GM12878 (cell line): Measurements from ENCODE around the gene UBA5. TPM values are rescaled to one million over a fixed set of nuclear protein-coding genes. Genes with fewer than 3 reads are reported as not detected.

ENCODE experiments used
- ATAC-seq: fragments of 200-7000 bp; cut with Tn5 transposase; 3 replicates; pipeline ENCODE4 v1.9.1; 2020; ENCODE audit warnings: mild to moderate bottlenecking, moderate library complexity
- BruUV-seq: library from RNA; stranded (reverse); fragments of 400-500 nt; replicated peaks from 2 replicates; lab custom pipeline; 2021; lab: Mats Ljungman, UMichigan
- CTCF ChIA-PET: fragments of 300-600 bp; sonication (Branson Sonifier 250); formaldehyde crosslinking; extraction: SDS; loops from one replicate; lab custom pipeline; 2021; ENCODE audit warnings: inconsistent platforms; lab: Yijun Ruan, JAX
- POLR2A ChIA-PET: fragments of 350-600 bp; formaldehyde crosslinking; extraction: SDS; loops from one replicate; lab custom pipeline; 2021; ENCODE audit warnings: inconsistent platforms; lab: Charles Lee
- RAD21 ChIA-PET: fragments of 300-600 bp; sonication (Branson Sonifier 250); formaldehyde crosslinking; loops from one replicate; lab custom pipeline; 2023; ENCODE audit warnings: antibody characterized with exemption; ENCODE audit not compliant: unreplicated experiment; lab: Charles Lee
- SMC1A ChIA-PET: fragments of 300-600 bp; sonication (Branson Sonifier 250); formaldehyde crosslinking; loops from one replicate; lab custom pipeline; 2023; ENCODE audit not compliant: unreplicated experiment, uncharacterized antibody; lab: Charles Lee
- DNase-seq: peaks from one replicate; pipeline ENCODE4 v3.0.0-alpha.2; 2011; ENCODE audit warnings: low read depth, low spot score
- FAIRE-seq: peaks from 3 replicates; lab custom pipeline; 2011; peaks lifted over from hg19 to GRCh38; lab: Jason Lieb, UNC
- H2AFZ ChIP-seq: 2 replicates; pipeline ENCODE4 v1.6.0; 2011; ENCODE audit warnings: low read depth, low read length, control low read depth; ENCODE audit not compliant: control insufficient read depth
- H3K27ac ChIP-seq: 2 replicates; pipeline ENCODE4 v1.5.1; 2011; ENCODE audit warnings: control low read depth; ENCODE audit not compliant: control insufficient read depth, insufficient read depth
- H3K27me3 ChIP-seq, 2 experiments: replicated peaks in 1 of 2; 2 replicates each; pipeline versions ENCODE4 v1.6.0 to v1.6.1; 2011; ENCODE audit warnings: low read length in 1 of 2; ENCODE audit not compliant: control insufficient read depth in 2 of 2, insufficient read depth in 2 of 2
- H3K36me3 ChIP-seq, 2 experiments: 2 replicates each; pipeline ENCODE4 v1.5.1; 2011; ENCODE audit warnings: low read length in 1 of 2; ENCODE audit not compliant: control insufficient read depth in 2 of 2, insufficient read depth in 2 of 2
- H3K4me1 ChIP-seq: 2 replicates; pipeline ENCODE4 v1.6.1; 2011; ENCODE audit warnings: mild to moderate bottlenecking, low read length, moderate library complexity, mixed read lengths; ENCODE audit not compliant: control insufficient read depth, insufficient read depth
- H3K4me2 ChIP-seq: 2 replicates; pipeline ENCODE4 v1.6.0; 2011; ENCODE audit warnings: control low read depth; ENCODE audit not compliant: control insufficient read depth, insufficient read depth
- H3K4me3 ChIP-seq: fragments of 200-600 bp; sonication (generic); 2 replicates; pipeline ENCODE4 v1.5.1; 2016
- H3K79me2 ChIP-seq: 2 replicates; pipeline ENCODE4 v1.6.0; 2011; ENCODE audit warnings: low read length; ENCODE audit not compliant: control insufficient read depth, insufficient read depth
- H3K9ac ChIP-seq: 2 replicates; pipeline ENCODE4 v1.8.0; 2011; ENCODE audit warnings: low read length, control low read depth, mixed read lengths; ENCODE audit not compliant: control insufficient read depth, insufficient read depth
- H3K9me3 ChIP-seq: replicated peaks from 3 replicates; pipeline ENCODE4 v1.5.1; 2011; ENCODE audit warnings: mild to moderate bottlenecking, low read length; ENCODE audit not compliant: control insufficient read depth, insufficient read depth
- H4K20me1 ChIP-seq: 2 replicates; pipeline ENCODE4 v1.6.0; 2011; ENCODE audit not compliant: control insufficient read depth, insufficient read depth
- CBX3 ChIP-seq: fragments of 200-600 bp; sonication (generic); IDR thresholded peaks from 2 replicates; pipeline ENCODE4 v1.6.1; 2016; ENCODE audit warnings: low read depth, borderline replicate concordance
- HDAC2 ChIP-seq: fragments of 200-600 bp; sonication (generic); IDR thresholded peaks from 2 replicates; pipeline ENCODE4 v1.6.1; 2017
- JUNB ChIP-seq: IDR thresholded peaks from 2 replicates; pipeline ENCODE4 v1.6.1; 2016; ENCODE audit warnings: antibody characterized with exemption, mild to moderate bottlenecking
- MTA2 ChIP-seq: fragments of 450-650 bp; IDR thresholded peaks from 2 replicates; pipeline ENCODE4 v1.6.1; 2016; ENCODE audit warnings: low read depth, mild to moderate bottlenecking, moderate library complexity
- NFIC ChIP-seq: IDR thresholded peaks from 2 replicates; pipeline ENCODE4 v1.6.1; 2012; ENCODE audit warnings: low read depth, mild to moderate bottlenecking, inconsistent platforms, low read length, moderate library complexity
- NR2C2 ChIP-seq: IDR thresholded peaks from 2 replicates; pipeline ENCODE4 v1.6.1; 2011; ENCODE audit warnings: borderline replicate concordance, low read depth; ENCODE audit not compliant: control insufficient read depth, insufficient read length
- POLR2AphosphoS5 ChIP-seq: IDR thresholded peaks from 2 replicates; pipeline ENCODE4 v1.6.1; 2011; ENCODE audit warnings: mild to moderate bottlenecking, low read length, inconsistent platforms
- POU2F2 ChIP-seq: IDR thresholded peaks from 3 replicates; pipeline ENCODE4 v1.6.1; 2011; ENCODE audit warnings: low read depth, mild to moderate bottlenecking, low read length, borderline replicate concordance
- RUNX3 ChIP-seq: IDR thresholded peaks from 2 replicates; pipeline ENCODE4 v1.6.1; 2012; ENCODE audit warnings: low read length, inconsistent platforms
- SPI1 ChIP-seq: IDR thresholded peaks from 2 replicates; pipeline ENCODE4 v1.6.1; 2011; ENCODE audit warnings: low read depth, mild to moderate bottlenecking, low read length, moderate library complexity, borderline replicate concordance; ENCODE audit not compliant: insufficient read depth
- STAT3 ChIP-seq: IDR thresholded peaks from 2 replicates; pipeline ENCODE4 v1.6.1; 2011; ENCODE audit warnings: low read depth, low read length, improper control_type of control experiment
- TCF7 ChIP-seq: IDR thresholded peaks from 2 replicates; pipeline ENCODE4 v1.6.1; 2014; ENCODE audit warnings: antibody characterized with exemption, borderline replicate concordance
- ZNF274 ChIP-seq: IDR thresholded peaks from one replicate; pipeline ENCODE4 v1.8.0; 2011; ENCODE audit not compliant: insufficient read length, insufficient read depth
- WGBS: methylation state at CpG from one replicate; pipeline ENCODE4 v1.1.6; 2016; ENCODE audit warnings: low lambda C conversion rate; ENCODE audit not compliant: insufficient replicate concordance, insufficient coverage; ENCODE audit errors: missing lambda C conversion rate; 5-methylcytosine and 5-hydroxymethylcytosine counted together
- in situ Hi-C: fragments of 300-500 bp; cut with MboI; formaldehyde crosslinking; loops from 9 replicates; pipeline ENCODE4 v1.14.3; 2018; ENCODE audit warnings: mixed read lengths
- intact Hi-C: fragments of 100-400 bp; cut with micrococcal nuclease; formaldehyde crosslinking; loops from one replicate; pipeline ENCODE4 v1.14.2; 2022; ENCODE audit not compliant: unreplicated experiment
- polyA plus RNA-seq, 11 experiments: library from polyadenylated mRNA; depleted of rRNA in 4 of 11; unstranded in 6 of 11; stranded (reverse) in 5 of 11; fragments of >200 nt; fragmentation: Nextera tagmentation in 4 of 11; fragmentation: Illumina TruSeq in 1 of 11; extraction: Ambion mirVana in 4 of 11; extraction: Trizol in 1 of 11; gene quantifications; 1 replicate in 1 of 11; 2 replicates in 10 of 11; pipeline versions ENCODE4 v1.2.1 to v1.2.3, GENCODE V29; 2011 to 2016; ENCODE audit warnings: inconsistent platforms in 2 of 11, missing spikeins in 2 of 11, low read depth in 1 of 11
- total RNA-seq, 4 experiments: library from RNA; depleted of rRNA in 3 of 4; stranded (reverse); fragments of >200 nt in 3 of 4; fragmentation: Illumina TruSeq in 1 of 4; extraction: Trizol in 1 of 4; gene quantifications; 2 replicates each; pipeline versions ENCODE4 v1.2.1 to v1.2.3, GENCODE V29; 2013 to 2021
- TF ChIP-seq, protein P1 (sequence below): fragments of 450-650 bp; IDR thresholded peaks from 2 replicates; pipeline ENCODE4 v1.6.1; 2018; ENCODE audit warnings: borderline replicate concordance, mild to moderate bottlenecking; ENCODE audit not compliant: partially characterized antibody
- TF ChIP-seq, protein P2 (sequence below): fragments of 450-650 bp; IDR thresholded peaks from 2 replicates; pipeline ENCODE4 v1.6.1; 2017; ENCODE audit warnings: borderline replicate concordance

Gene UBA5
- total and polyA plus RNA-seq, 10 of the 15 experiments (the other 5 are each of a cell fraction or from before 2014, with no cell fraction given): 10.2 to 62.1 (median 43.8) TPM

DNA sequence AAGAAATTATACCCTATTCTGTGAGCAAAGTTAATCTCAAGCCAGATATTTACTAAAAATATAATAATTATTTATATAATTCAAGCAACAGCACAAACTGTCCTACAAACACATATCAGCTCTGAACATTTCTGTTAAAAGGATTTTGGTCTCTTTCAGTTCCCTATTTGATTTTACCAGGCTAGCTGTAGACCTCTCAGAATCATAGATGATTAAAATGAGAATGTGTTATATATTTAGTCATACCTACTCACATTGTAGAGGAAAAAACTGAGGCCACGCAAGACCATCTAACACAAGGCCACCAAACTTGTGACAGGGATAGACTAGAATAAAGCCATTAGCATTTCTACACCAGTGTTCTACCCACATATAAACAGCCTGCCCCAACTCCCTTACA, 34.5 kb upstream of the UBA5 start:
- DNase-seq (no peak), ATAC-seq (peak; percentile 95), FAIRE-seq (peak; percentile 84)
- Histone ChIP-seq H2AFZ (no peak overlapping the region), H3K4me1 (peaks cover 12% of the 10 kb centered on the region), H3K9ac (no peak overlapping the region), H3K79me2 (no peaks in the 10 kb centered on the region), H3K27ac (0 out of 2 replicates have a peak overlapping the region, but pooled peaks have one; percentile 25), H3K9me3 (no peaks in the 10 kb centered on the region), H3K27me3 (no peaks in the 10 kb centered on the region), H4K20me1 (no peaks in the 10 kb centered on the region), H3K4me2 (peak overlapping the region; percentile 25; the same call in 1 of the 2 replicates), H3K4me3 (no peak overlapping the region), H3K36me3 (peaks cover 0 to 5% of the 10 kb centered on the region in 2 experiments; a peak in 2 of 4 replicates)
- ChIA-PET CTCF (interaction anchor here (1.2 to 2.9 kb wide), 6 partner anchors 10 to 274 kb away, joined by 3 to 21 read pairs (median 6); no protein-coding TSS in a partner anchor), RAD21 (interaction anchor here (0.8 to 1.9 kb wide), 3 partner anchors 17 to 82 kb away, joined by 3 to 6 read pairs (median 5); no protein-coding TSS in a partner anchor), SMC1A (interaction anchor here (1.0 to 1.4 kb wide), 3 partner anchors 10 to 33 kb away, joined by 4 to 10 read pairs (median 4); no protein-coding TSS in a partner anchor), POLR2A (interaction anchor here (0.6 to 1.1 kb wide), 2 partner anchors 32 to 82 kb away, joined by 4 to 6 read pairs; no protein-coding TSS in a partner anchor)
- no TSS peak for BruUV-seq
- TF ChIP-seq MTA2 (peak; percentile 21; the same call in 1 of the 2 replicates), JUNB (peak; percentile 17; the same call in 1 of the 2 replicates), STAT3 (no peak), HDAC2 (no peak), TCF7 (no peak), POU2F2 (no peak), SPI1 (peak; percentile 85), NFIC (peak; percentile 21; the same call in 1 of the 2 replicates), NR2C2 (no peak), ZNF274 (no peak), CBX3 (no peak), RUNX3 (peak; percentile 16; the same call in 1 of the 2 replicates), POLR2AphosphoS5 (no peak)
- TF ChIP-seq, protein P1, sequence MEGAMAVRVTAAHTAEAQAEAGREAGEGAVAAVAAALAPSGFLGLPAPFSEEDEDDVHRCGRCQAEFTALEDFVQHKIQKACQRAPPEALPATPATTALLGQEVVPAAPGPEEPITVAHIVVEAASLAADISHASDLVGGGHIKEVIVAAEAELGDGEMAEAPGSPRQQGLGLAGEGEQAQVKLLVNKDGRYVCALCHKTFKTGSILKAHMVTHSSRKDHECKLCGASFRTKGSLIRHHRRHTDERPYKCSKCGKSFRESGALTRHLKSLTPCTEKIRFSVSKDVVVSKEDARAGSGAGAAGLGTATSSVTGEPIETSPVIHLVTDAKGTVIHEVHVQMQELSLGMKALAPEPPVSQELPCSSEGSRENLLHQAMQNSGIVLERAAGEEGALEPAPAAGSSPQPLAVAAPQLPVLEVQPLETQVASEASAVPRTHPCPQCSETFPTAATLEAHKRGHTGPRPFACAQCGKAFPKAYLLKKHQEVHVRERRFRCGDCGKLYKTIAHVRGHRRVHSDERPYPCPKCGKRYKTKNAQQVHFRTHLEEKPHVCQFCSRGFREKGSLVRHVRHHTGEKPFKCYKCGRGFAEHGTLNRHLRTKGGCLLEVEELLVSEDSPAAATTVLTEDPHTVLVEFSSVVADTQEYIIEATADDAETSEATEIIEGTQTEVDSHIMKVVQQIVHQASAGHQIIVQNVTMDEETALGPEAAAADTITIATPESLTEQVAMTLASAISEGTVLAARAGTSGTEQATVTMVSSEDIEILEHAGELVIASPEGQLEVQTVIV: no peak
- TF ChIP-seq, protein P2, sequence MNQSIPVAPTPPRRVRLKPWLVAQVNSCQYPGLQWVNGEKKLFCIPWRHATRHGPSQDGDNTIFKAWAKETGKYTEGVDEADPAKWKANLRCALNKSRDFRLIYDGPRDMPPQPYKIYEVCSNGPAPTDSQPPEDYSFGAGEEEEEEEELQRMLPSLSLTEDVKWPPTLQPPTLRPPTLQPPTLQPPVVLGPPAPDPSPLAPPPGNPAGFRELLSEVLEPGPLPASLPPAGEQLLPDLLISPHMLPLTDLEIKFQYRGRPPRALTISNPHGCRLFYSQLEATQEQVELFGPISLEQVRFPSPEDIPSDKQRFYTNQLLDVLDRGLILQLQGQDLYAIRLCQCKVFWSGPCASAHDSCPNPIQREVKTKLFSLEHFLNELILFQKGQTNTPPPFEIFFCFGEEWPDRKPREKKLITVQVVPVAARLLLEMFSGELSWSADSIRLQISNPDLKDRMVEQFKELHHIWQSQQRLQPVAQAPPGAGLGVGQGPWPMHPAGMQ: no peak
- intact Hi-C loops: no loop called here
- in situ Hi-C loops: no loop called here
- whole genome bisulfite sequencing: 73% methylated on average over 1 of the region's 1 CpG
